ENCODE results near the gene GAMT. TPM values are rescaled to one million over a fixed set of nuclear protein-coding genes. Genes with fewer than 3 reads are reported as not detected.

GAMT gene
- total and polyA plus RNA-seq, 2 of the 13 experiments (the other 11 are each of a cell fraction or from before 2014, with no cell fraction given): 115 to 124 TPM

GRCh38 chr19:1445185-1445931 lies 44.0 kb upstream of the GAMT start (continued):
- TF ChIP-seq ZNF784 (CRISPR knock-in tag; IDR thresholded peaks at IDR 0.05; ENCODE audit: borderline replicate concordance) (no peak), TGIF2 (CRISPR knock-in tag; IDR thresholded peaks at IDR 0.05) (no peak), RXRA (CRISPR knock-in tag; IDR thresholded peaks at IDR 0.05) (0 out of 2 replicates have a peak, but pooled peaks have one; percentile 37), REXO4 (CRISPR knock-in tag; IDR thresholded peaks at IDR 0.05; ENCODE audit: borderline replicate concordance) (no peak), ISL2 (CRISPR knock-in tag; IDR thresholded peaks at IDR 0.05) (peak; percentile 21; the same call in 1 of the 2 replicates), ZNF501 (CRISPR knock-in tag; IDR thresholded peaks at IDR 0.05) (peak; percentile 58), IKZF5 (CRISPR knock-in tag; IDR thresholded peaks at IDR 0.05) (peak; percentile 20; the same call in 1 of the 2 replicates), HNF4A (CRISPR knock-in tag; IDR thresholded peaks at IDR 0.05) (no peak), HES4 (CRISPR knock-in tag; IDR thresholded peaks at IDR 0.05; ENCODE audit: borderline replicate concordance) (0 out of 2 replicates have a peak, but pooled peaks have one; percentile 17), ZNF737 (CRISPR knock-in tag; IDR thresholded peaks at IDR 0.05; ENCODE audit: borderline replicate concordance) (no peak), MEF2D (CRISPR knock-in tag; IDR thresholded peaks at IDR 0.05) (no peak), NFE2L1 (CRISPR knock-in tag; IDR thresholded peaks at IDR 0.05; ENCODE audit: borderline replicate concordance) (no peak), IRF2 (CRISPR knock-in tag; IDR thresholded peaks at IDR 0.05) (peak; percentile 36; the same call in 1 of the 2 replicates), MYC (CRISPR knock-in tag; IDR thresholded peaks at IDR 0.05; ENCODE audit: borderline replicate concordance) (peak; percentile 46), NFATC3 (CRISPR knock-in tag; IDR thresholded peaks at IDR 0.05) (no peak), CENPBD1 (CRISPR knock-in tag; IDR thresholded peaks at IDR 0.05; ENCODE audit: borderline replicate concordance, low read depth) (no peak), MXD4 (CRISPR knock-in tag; IDR thresholded peaks at IDR 0.05) (no peak), THAP11 (CRISPR knock-in tag; IDR thresholded peaks at IDR 0.05) (peak; percentile 39; the same call in 1 of the 2 replicates), SP2 (CRISPR knock-in tag; IDR thresholded peaks at IDR 0.05) (no peak), THAP7 (CRISPR knock-in tag; IDR thresholded peaks at IDR 0.05) (no peak), PITX1 (CRISPR knock-in tag; IDR thresholded peaks at IDR 0.05) (no peak), ZNF124 (CRISPR knock-in tag; IDR thresholded peaks at IDR 0.05) (no peak), KMT2B (CRISPR knock-in tag; IDR thresholded peaks at IDR 0.05) (no peak), ZNF691 (CRISPR knock-in tag; IDR thresholded peaks at IDR 0.05; ENCODE audit: borderline replicate concordance, low read depth) (peak; percentile 30; the same call in 1 of the 2 replicates), ZNF839 (CRISPR knock-in tag; IDR thresholded peaks at IDR 0.05; ENCODE audit: borderline replicate concordance) (0 out of 2 replicates have a peak, but pooled peaks have one; percentile 56)

Data from HepG2 (cell line).